HG03103 (cell line): ENCODE measurements around the gene CEP68.
"Not testable (repeated sequence)": the region's sequence is repeated elsewhere in the genome, so short reads cannot be mapped to it uniquely, and the experiment has no call there.

Experiments used
- ATAC-seq: cut with Tn5 transposase; IDR thresholded peaks from one replicate; pipeline ENCODE4 v1.9.1; 2021; ENCODE audit warnings: low read depth; ENCODE audit not compliant: unreplicated experiment

Gene CEP68, protein sequence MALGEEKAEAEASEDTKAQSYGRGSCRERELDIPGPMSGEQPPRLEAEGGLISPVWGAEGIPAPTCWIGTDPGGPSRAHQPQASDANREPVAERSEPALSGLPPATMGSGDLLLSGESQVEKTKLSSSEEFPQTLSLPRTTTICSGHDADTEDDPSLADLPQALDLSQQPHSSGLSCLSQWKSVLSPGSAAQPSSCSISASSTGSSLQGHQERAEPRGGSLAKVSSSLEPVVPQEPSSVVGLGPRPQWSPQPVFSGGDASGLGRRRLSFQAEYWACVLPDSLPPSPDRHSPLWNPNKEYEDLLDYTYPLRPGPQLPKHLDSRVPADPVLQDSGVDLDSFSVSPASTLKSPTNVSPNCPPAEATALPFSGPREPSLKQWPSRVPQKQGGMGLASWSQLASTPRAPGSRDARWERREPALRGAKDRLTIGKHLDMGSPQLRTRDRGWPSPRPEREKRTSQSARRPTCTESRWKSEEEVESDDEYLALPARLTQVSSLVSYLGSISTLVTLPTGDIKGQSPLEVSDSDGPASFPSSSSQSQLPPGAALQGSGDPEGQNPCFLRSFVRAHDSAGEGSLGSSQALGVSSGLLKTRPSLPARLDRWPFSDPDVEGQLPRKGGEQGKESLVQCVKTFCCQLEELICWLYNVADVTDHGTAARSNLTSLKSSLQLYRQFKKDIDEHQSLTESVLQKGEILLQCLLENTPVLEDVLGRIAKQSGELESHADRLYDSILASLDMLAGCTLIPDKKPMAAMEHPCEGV

DNA sequence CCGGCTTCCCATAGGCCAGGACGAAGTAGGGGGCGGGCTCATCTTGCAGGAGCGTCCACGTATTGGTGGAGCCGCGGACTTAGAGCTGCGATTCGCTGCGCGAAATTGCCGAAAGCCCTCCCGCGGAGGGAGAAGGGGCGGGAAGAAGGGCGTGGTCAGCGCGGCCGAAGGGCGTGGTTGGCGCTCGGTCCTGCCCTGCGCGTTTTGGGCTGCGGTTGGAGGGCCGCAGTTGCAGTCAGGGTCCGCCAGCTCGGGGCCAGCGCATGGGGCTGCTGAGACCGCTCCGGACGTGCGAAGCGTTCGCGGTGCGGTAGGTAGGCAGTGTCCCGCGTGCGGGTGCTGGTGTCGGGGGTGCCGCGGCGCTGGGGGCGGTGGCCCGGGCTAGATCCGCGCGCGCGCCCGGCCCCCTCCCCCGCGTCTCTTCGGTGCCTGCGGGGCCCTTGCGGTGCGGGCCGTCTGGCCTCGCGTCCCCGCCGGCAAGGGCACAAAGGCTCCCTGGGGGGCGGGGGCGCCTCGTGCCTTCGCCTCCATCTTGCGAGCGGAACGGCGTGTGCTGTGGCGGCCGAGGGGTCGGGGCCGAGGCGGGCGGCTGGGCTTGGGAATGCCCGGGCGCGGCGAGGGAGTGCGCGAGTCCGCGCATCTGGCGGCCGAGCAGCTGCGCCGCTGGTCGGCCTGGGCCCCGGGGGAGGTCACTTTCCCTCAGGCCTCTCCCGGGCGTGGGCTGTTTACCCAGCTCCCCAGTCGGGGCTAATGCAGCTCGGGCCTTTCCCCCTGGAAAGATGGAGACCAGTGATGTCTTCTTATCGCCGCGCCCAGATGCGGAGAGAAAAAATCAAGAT is at the start of gene CEP68:
Gene CEP68 (plus strand): TSS at position 202 of the 839 bp plus-strand sequence. CDS start 13,029 bp downstream, outside the sequence.
- ATAC-seq = peak; percentile 72

DNA sequence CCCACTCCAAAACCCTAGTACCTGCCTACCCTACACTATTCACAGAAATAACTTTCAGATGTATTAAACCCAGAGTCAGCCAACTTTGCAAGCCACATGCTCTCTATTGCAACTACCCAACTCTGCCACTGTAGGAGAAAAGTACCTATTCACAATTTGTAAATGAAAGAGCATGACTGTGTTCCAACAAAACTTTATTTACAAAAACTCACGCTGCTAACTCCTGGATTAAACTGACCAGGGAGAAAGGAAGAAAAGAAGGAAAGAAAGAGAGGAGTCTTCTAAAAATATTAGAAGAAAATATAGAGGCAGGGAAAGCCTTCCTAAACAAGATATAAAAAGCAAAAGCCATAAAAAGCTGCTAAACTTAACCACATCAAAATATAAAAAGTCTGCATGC is 42.4 kb upstream of the CEP68 start:
- ATAC-seq = no peak

DNA sequence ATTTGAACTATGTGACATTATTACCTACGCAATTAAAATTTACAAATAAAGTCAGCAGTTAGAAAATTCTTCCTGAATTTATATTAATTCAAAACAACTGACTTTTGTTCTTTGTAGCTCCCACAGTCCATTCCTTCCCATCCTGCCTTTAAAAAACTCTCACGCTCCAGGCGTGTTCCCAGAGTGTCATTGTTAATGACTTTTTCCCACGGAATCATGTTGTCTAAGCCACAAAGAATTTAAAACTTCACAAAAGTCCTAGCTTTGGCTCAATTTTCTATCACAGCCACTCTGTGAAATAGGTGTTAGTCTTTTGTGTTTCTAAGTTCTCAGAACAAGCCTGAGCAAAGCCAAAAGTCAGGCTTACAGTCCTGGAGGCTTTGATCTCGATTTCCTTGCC is 40.5 kb upstream of the CEP68 start:
- no peak for ATAC-seq

DNA sequence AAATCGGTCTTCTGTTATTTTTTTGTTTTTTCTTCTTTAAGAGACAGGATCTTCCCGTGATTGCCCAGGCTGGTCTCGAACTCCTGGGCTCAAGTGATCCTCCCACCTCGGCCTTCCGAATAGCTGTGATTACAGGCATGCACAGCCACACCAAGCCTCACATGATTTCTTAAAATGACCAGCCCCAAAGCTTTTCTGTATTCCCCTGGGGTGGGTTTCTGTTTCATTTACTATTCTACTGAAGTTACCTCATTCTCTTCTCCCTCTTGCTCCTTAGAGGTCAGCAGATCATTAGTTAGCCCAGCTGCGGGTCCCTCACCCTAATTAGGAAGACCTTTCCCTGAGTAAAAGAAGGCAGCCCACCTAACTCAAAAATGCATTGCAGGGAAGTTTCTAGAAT is 39.4 kb upstream of the CEP68 start:
- ATAC-seq = no peak

DNA sequence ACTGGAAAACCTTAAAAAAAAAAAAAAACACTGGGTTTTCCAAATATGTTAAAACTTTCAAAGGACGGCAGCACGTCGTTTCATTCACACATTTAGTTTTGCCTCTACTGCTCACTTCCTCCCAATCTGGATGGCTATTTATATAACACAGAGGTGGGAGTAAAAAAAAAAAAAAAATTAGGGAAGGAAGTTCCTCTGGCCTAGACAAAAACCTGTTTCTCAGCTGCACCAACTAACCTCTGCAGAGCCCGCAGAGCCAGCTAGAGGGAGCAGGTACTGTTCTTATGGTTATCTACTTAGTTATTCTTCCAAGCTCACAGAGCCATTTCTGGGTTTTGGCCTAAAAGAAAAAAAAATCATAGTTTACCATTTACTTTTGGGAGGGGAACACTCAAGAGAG is 38.9 kb upstream of the CEP68 start:
- ATAC-seq = no peak

DNA sequence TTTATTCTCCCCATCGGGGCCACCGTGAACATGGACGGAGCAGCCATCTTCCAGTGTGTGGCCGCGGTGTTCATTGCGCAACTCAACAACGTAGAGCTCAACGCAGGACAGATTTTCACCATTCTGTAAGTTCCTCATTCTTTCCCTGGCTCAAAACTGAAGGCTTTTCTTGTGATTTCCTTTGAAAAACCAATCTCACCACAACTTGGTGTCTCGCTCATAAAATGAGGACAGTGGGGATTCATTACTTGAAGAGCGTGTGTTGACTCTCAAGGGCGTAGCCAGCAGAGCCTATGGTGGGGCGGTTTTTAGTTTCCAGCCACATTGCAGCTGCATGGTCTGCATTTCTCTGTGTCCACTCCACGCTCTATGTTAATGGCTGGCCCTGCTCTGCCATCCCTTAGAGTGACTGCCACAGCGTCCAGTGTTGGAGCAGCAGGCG is 38.1 kb upstream of the CEP68 start:
- no peak for ATAC-seq

DNA sequence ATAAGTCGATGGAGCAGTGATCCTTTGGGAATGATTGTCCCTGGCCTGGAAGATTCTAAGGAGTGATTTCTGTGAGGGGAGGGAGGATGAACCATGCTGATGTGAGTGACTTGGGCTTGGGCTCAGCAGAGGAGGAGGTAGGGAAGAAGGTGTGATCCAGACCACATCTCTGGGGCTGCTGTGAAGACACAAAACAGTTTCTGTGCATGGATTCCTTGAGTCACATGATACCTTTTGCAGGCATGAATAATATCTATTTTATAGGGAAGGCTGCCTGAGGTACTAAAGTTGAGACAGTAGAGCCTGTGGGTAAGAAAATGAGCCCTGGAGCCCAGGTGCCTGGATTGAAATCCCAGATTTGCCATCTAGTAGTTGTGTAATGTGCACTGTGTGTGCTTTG is 37.2 kb upstream of the CEP68 start:
- no peak for ATAC-seq

DNA sequence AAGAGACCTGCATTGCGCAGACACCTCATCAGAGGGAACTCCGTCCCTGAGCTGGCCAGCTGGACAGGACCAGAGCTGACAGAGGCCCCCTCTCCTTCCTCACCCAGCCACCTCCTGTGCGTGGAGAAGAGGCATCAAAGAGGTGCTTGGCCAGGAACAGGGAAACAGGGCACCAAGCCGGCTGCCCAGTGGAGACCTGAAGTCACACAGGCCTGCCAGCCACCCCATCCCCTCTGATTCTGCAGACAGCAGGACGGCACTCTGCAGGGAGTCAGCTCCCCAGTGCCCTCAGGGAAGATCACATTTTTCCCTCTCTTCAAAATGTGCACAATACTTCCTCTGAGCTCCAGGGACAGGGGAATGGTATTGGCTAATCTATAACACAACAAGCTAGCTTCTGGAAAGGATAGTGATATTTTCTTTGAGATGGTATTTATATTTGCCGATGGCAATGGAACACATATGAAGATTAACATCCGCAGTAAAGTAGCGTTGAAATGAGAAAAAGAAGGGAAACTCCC is 36.5 kb upstream of the CEP68 start:
- no peak for ATAC-seq

DNA sequence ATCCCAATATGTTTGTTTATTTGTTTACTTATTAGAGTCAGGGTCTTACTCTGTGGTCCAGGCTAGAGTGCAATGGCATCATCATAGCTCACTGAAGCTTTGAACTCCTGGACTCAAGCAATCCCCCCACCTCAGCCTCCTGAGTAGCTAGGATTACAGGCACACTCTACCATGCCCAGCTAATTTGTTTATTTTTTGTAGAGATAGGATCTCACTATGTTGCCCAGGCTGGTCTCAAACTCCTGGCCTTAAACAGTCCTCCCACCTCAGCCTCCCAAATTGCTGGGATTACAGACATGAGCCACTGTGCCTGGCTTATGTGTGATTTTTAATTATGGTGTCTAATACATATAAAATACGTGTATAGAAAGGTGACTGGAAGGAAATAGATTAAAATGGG is 36.0 kb upstream of the CEP68 start:
- ATAC-seq = not testable (repeated sequence)

DNA sequence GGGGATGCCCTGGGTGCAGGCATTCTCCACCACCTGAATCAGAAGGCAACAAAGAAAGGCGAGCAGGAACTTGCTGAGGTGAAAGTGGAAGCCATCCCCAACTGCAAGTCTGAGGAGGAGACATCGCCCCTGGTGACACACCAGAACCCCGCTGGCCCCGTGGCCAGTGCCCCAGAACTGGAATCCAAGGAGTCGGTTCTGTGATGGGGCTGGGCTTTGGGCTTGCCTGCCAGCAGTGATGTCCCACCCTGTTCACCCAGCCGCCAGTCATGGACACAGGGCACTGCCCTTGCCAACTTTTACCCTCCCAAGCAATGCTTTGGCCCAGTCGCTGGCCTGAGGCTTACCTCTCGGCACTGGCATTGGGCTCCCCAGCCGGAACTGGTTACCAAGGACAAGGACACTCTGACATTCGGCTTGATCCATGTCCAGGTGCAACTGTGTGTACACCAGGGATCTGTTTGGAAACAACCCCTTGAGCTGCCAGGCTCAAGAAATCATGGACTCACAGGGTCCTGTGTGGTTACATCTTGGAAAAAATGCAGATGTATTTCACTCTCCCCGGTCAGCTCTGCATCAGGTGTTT is 35.2 kb upstream of the CEP68 start:
- ATAC-seq = no peak

DNA sequence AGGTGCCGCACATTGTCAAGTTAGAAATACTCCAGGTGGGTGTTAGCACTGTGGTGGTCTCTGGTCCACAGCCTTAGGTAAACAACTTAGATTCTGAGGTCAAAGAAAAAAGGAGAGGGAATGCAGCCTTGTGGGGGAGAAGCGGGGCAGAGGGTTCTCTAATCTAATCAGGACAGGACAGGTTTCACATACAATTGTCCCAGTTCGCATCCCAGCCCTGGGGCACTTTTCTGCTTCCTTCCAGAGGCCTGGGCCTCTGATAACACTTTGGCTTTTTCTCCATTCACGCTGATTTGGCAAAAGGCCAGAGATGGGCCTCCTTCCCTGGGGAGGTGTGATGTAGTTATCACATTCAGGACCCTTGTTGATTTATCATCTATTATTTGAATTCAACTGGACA is 34.5 kb upstream of the CEP68 start:
- no peak for ATAC-seq

DNA sequence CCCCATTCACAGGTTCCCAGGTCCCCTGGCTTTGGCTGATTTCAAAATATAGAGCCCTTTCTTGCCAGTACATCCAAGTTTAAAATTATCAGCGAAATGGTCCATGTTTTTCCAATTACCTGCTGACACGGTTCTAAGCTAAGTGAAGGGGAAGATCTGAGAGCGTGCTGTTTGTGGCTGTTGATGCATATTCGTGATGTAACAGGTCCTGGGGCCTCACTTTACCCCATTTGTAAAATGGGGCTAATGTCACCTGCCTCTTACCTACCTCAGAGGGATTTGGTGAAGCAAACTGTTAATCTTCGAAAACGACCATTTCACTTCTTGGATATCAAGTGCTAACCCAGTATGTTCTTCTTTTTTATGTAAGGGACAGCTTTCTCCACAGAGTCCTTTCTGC is 34.0 kb upstream of the CEP68 start:
- ATAC-seq = no peak

DNA sequence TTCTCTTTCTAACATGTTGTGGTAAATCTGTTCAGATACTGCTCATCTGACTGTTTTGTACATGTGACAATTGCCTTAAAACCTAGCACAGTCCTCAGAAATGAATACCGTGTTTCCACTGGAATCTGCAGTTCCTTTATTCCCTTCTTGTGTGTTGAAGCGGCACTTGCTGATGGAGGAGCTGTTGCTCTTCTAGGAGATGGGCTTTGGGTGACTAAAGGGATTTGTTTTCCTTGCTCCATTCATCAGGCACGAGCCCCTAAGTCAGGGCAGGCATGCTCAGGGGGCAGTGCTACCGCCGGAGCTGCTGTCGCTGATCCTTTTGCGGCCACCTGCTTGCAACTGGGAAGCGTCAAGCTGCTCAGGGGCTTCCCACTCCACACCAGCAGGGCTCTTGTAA is 32.5 kb upstream of the CEP68 start:
- ATAC-seq = no peak

DNA sequence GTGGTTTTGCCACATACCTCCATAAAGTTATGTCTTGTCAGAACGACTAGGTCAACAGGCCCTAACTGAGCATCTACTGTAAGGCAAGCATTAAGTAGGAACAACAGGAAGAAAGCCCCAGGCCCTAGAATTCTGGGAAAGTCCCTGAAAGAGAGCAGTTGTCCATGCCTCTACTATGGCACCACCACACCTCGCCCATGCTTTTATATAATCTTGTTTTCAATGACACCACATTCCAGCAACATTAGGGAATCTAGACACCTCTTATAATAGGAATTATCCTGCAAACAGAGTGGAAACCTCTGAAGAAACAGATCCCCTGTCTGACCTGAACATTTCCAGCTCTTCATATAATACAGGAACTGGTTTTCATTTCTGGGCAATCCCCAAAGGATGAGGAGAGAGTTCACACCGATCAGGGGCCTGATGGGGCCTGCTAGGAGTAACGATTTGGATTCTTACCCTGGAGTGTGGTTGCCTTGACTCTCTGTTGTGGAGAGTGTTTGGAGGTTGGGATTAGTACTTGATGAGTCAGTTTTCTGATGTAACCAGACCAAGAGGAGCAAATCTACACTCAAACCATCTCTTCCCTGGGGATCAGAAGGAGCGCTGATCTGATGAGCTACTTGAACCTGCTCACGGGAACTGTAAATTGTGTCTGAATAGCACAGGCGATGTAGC is 31.9 kb upstream of the CEP68 start:
- no peak for ATAC-seq

DNA sequence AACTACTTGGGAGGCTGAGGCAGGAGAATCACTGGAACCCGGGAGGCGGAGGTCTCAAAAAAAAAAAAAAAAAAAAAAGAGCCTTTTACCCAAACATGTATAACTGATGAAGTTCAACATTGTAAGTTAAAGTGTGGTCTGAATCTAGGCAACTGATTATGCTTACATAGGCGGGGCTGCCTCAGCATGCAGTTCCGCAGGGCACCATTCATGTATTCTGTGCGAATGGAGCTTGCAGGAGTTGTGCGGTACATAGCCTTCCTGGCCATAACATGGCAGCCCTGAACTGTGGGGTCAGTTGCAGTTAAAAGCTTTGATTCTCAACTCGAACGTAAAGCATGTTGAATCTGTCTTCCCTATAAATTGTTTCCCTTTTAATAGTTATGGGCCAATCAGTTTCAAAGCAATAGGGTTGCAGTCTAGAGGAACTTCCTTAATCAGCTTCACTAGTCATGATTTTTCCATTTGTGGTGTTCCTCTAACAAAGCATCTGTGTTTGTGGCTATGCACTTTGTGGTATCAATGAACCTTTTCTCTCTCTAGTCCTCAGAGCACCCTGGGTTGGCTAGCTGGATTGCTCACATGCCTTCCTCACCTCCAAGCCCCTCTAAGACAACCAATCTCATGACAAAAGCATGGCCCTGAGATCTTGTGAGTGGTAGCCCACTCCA is 30.6 kb upstream of the CEP68 start:
- ATAC-seq = no peak

DNA sequence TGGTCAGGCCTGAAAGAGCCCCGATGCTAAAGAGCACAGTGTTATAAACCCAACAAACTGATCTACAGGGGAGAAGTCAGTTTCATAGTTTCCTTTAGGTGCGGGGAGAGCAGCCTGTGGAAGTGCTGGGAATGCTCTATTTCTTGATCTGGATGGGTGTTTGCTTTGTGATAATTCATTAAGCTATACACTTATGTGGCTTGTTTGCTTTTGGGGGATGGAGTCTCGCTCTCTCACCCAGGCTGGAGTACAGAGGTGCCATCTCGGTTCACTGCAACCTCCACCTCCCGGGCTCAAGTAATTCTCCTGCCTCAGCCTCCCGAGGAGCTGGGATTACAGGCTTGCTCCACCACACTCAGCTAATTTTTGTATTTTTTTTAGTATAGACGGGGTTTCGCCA is 30.1 kb upstream of the CEP68 start:
- ATAC-seq = no peak

DNA sequence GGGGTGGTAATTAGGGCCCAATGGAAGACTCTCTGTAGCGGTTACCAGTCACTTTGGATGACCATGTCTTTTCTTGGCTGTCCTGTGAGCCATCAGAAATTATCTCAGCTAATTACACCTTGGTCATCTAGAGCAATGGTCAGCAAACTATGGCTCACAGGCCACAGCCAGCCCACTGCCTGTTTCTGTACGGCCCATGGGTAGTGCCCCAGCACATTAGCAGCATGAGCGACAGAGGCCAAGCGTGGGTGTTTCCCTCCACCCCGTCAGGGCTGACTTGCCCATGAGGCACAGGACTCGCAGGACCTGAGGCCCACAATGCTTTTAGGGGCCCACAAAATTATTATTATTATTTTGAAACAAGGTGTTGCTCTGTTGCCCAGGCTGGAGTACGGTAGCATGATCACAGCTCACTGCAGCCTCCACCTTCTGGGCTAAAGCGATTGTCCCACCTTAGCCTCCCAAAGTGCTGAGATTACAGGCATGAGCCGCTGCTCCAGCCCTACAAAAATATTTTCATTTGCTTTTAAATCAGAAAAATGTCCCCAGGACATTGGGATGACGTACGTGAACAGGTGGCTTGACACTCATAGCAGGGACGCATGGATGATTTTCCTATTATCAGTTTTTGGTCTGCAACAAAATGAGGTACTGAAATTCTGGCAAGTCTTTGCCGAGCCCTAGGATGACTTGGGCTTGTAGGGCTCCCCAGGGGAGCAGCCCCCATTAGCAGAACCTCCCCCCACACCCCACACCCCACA is 29.3 kb upstream of the CEP68 start:
- no peak for ATAC-seq

DNA sequence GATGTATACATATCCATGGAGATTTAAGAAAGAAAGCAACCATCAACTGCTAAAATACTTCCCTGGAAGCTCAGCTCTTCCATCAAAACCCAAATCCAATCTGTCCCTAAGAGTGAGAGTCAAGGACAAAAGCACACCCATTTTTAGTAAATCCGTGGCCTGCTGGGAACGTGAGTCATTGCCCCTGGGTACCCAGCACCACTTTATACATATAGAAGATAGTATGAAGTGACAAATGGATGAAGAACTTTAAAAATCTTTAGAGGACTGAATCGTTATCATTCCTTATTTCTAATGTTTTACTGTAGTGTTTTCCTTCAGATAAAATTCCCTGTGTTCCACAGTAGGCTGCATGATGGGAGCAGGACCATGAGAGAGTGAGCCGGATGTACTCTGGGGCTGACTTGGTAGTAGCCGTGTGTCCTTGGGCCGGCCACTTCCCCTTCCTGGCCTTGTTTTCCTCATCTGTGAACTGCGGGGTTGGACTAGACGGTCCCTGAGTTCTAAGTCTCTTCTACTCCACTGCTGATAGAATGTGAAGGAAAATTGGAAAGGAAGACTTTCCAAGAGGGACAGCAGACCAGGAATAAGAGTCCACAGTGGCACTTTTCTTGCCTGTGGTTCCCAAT is 28.5 kb upstream of the CEP68 start:
- no peak for ATAC-seq
